Spleen (tissue), 7 donors: Measurements from ENCODE around the gene PPFIA2.

Source experiments
- CTCF ChIP-seq, 11 experiments: fragments of 200-600 bp in 7 of 11; fragments of 450-650 bp in 4 of 11; sonication (generic) in 4 of 11; IDR thresholded peaks in 8 of 11; conservative IDR thresholded peaks in 3 of 11; 1 replicate in 7 of 11; 2 replicates in 4 of 11; pipeline versions ENCODE4 v1.4.0 to v1.8.0; 2016 to 2021; ENCODE audit warnings: antibody characterized with exemption in 11 of 11, inconsistent platforms in 4 of 11, mild to moderate bottlenecking in 1 of 11
- POLR2A ChIP-seq, 3 donors: fragments of 450-650 bp; IDR thresholded peaks; one replicate each; pipeline ENCODE4 v1.5.1; 2017; ENCODE audit warnings: antibody characterized with exemption in 3 of 3, mild to moderate bottlenecking in 1 of 3
- donor health status: DM: no; HTN: no; CAD: no; lungs with moderate emphysema.
- donor health status: DM: no; HTN: no; CAD: no.
- donor health status: DM: no; HTN: no; CAD: no.

GRCh38 chr12:81718616-81719015 lies 40.5 kb downstream of the PPFIA2 start:
- no peak for TF ChIP-seq POLR2A (IDR thresholded peaks at IDR 0.05)
- no peak for TF ChIP-seq CTCF (IDR thresholded peaks at IDR 0.05 in 8 of 11, conservative IDR thresholded peaks at IDR 0.05 in 3 of 11)
